ENCODE data around the gene NAALADL2. TPM values are rescaled to one million over a fixed set of nuclear protein-coding genes. Genes with fewer than 3 reads are reported as not detected.

The NAALADL2 gene
- total and polyA plus RNA-seq, 2 donors (not counting 1 experiment from before 2014, with no cell fraction given) = not detected

DNA sequence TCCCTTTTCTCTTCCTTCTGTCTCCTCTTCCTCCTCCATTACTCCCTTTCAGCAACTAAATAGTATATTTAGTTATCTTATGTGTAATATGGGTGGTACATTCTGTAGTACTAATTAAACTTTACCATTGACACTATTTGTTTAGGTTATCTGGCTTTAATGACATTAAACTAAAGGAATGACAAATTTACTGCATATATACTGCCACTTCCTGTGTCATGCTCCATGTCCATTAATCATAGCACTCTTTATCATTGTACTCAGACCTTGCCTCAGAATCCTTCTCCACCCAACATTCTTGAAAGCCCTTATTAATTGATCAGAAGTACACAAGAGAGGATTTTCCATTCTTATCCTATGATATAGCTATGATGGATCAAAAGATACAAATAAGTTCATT lies 244.2 kb downstream of the NAALADL2 start:
- Histone ChIP-seq H3K27ac (ENCODE audit: low read length in 2 of 2) (no peak overlapping the region), H3K4me3 (ENCODE audit: control extremely low read depth in 1 of 5, extremely low read depth in 1 of 5, insufficient read depth in 1 of 5, low read depth in 2 of 5, low read length in 4 of 5) (no peak overlapping the region), H3K9ac (ENCODE audit: low read length) (no peak overlapping the region), H3K4me2 (replicated peaks; ENCODE audit: low read depth, low read length, poor library complexity, severe bottlenecking) (no peak overlapping the region), H4K20me1 (ENCODE audit: control insufficient read depth, insufficient read depth, low read length, poor library complexity, severe bottlenecking) (no peaks in the 10 kb centered on the region), H3K79me2 (ENCODE audit: control insufficient read depth, insufficient read depth, low read length) (no peaks in the 10 kb centered on the region), H3K9me3 (ENCODE audit: control extremely low read depth in 1 of 3, control insufficient read depth in 2 of 3, insufficient read depth in 1 of 3, low read length in 2 of 3) (no peaks in the 10 kb centered on the region), H2AFZ (ENCODE audit: insufficient read depth, low read depth, low read length, poor library complexity, severe bottlenecking) (no peak overlapping the region), H3K4me1 (ENCODE audit: control insufficient read depth in 2 of 2, insufficient read depth in 2 of 2, low read length in 2 of 2) (no peaks in the 10 kb centered on the region), H3K36me3 (replicated peaks in 1 of 2; ENCODE audit: control extremely low read depth in 1 of 2, control insufficient read depth in 1 of 2, extremely low read depth in 1 of 2, insufficient read depth in 2 of 2, low read length in 1 of 2) (no peaks in the 10 kb centered on the region), H3K27me3 (replicated peaks in 1 of 4; ENCODE audit: control extremely low read depth in 1 of 4, control insufficient read depth in 3 of 4, insufficient read depth in 4 of 4, low read length in 3 of 4) (no peaks in the 10 kb centered on the region)
- no peaks in the 10 kb centered on the region for H3K27me3 Mint-ChIP-seq
- H3K4me3 Mint-ChIP-seq = no peak overlapping the region
- no peaks in the 10 kb centered on the region for H3K4me1 Mint-ChIP-seq
- POLR2A ChIA-PET = no interaction called here
- DNase-seq (no peak), ATAC-seq (ENCODE audit: low read depth) (no peak)
- H3K9me3 Mint-ChIP-seq (ENCODE audit: insufficient read depth) = no peaks in the 10 kb centered on the region
- CTCF ChIA-PET = no interaction called here
- intact Hi-C loops (cut with micrococcal nuclease) = no loop called here
- H3K27ac Mint-ChIP-seq = no peak overlapping the region
- TF ChIP-seq CTCF (IDR thresholded peaks at IDR 0.05) (no peak), EZH2 (IDR thresholded peaks at IDR 0.05; ENCODE audit: borderline replicate concordance, insufficient read depth, low read depth, low read length, poor library complexity, severe bottlenecking) (no peak)

DNA sequence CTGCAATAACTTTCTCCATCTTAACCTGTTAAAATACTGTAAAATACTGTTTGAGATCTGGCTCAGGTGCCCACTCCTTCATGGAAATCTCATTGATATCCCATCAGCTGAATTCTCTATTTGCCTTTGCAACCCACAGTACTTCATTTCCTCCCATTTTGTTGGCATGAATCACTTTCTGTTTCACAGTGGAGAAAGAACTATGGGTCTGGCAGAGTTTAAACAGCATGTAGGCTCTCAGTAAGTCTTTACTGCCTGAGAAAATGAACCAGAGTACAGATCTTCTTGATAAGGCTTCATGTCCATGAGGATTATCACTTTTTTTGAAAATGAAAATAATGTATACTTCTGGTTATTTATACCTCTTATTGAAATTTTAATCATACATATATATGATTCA lies 245.9 kb downstream of the NAALADL2 start:
- no peaks in the 10 kb centered on the region for H3K4me1 ChIP-seq (ENCODE audit: control insufficient read depth in 2 of 2, insufficient read depth in 2 of 2, low read length in 2 of 2)
- DNase-seq (no peak), ATAC-seq (ENCODE audit: low read depth) (no peak)
- intact Hi-C loops (cut with micrococcal nuclease) = no loop called here
- ChIA-PET CTCF (no interaction called here), POLR2A (no interaction called here)
- no peak overlapping the region for H3K4me3 Mint-ChIP-seq
- H3K4me3 ChIP-seq (ENCODE audit: control extremely low read depth in 1 of 5, extremely low read depth in 1 of 5, insufficient read depth in 1 of 5, low read depth in 2 of 5, low read length in 4 of 5) = no peak overlapping the region
- H3K9ac ChIP-seq (ENCODE audit: low read length) = no peak overlapping the region
- no peaks in the 10 kb centered on the region for H3K9me3 ChIP-seq (ENCODE audit: control extremely low read depth in 1 of 3, control insufficient read depth in 2 of 3, insufficient read depth in 1 of 3, low read length in 2 of 3)
- H3K27ac Mint-ChIP-seq = no peak overlapping the region
- TF ChIP-seq EZH2 (IDR thresholded peaks at IDR 0.05; ENCODE audit: borderline replicate concordance, insufficient read depth, low read depth, low read length, poor library complexity, severe bottlenecking) = no peak
- TF ChIP-seq CTCF (IDR thresholded peaks at IDR 0.05) = no peak
- H2AFZ ChIP-seq (ENCODE audit: insufficient read depth, low read depth, low read length, poor library complexity, severe bottlenecking) = no peak overlapping the region
- no peaks in the 10 kb centered on the region for H3K79me2 ChIP-seq (ENCODE audit: control insufficient read depth, insufficient read depth, low read length)
- H4K20me1 ChIP-seq (ENCODE audit: control insufficient read depth, insufficient read depth, low read length, poor library complexity, severe bottlenecking) = no peaks in the 10 kb centered on the region
- no peaks in the 10 kb centered on the region for H3K27me3 ChIP-seq (replicated peaks in 1 of 4; ENCODE audit: control extremely low read depth in 1 of 4, control insufficient read depth in 3 of 4, insufficient read depth in 4 of 4, low read length in 3 of 4)
- no peaks in the 10 kb centered on the region for H3K9me3 Mint-ChIP-seq (ENCODE audit: insufficient read depth)
- H3K27ac ChIP-seq (ENCODE audit: low read length in 2 of 2) = no peak overlapping the region
- H3K4me1 Mint-ChIP-seq = no peaks in the 10 kb centered on the region
- H3K4me2 ChIP-seq (replicated peaks; ENCODE audit: low read depth, low read length, poor library complexity, severe bottlenecking) = no peak overlapping the region
- H3K27me3 Mint-ChIP-seq = no peaks in the 10 kb centered on the region
- H3K36me3 ChIP-seq (replicated peaks in 1 of 2; ENCODE audit: control extremely low read depth in 1 of 2, control insufficient read depth in 1 of 2, extremely low read depth in 1 of 2, insufficient read depth in 2 of 2, low read length in 1 of 2) = no peaks in the 10 kb centered on the region

All from B cell (primary cell).